MV-4-11 (cell line): Measurements from ENCODE around the gene SLCO4A1.

Experiments used
- DNase-seq: peaks from one replicate; lab custom pipeline; 2025; lab: John Stamatoyannopoulos, UW

SLCO4A1 gene

GRCh38 chr20:62642051-62642665 is at the start of gene SLCO4A1:
SLCO4A1 (plus strand) TSS chr20:62642503; CDS start chr20:62656455, 13,952 bp downstream.
- peak; percentile 74 for DNase-seq

GRCh38 chr20:62592506-62593177 is 49.7 kb upstream of the SLCO4A1 start:
- DNase-seq = no peak

- no peak for DNase-seq
Measured at GRCh38 chr20:62593616-62594015, 48.7 kb upstream of the SLCO4A1 start.

GRCh38 chr20:62595069-62595468 is 47.2 kb upstream of the SLCO4A1 start:
- no peak for DNase-seq

GRCh38 chr20:62595491-62595890 is 46.8 kb upstream of the SLCO4A1 start:
- no peak for DNase-seq

GRCh38 chr20:62596486-62596885 is 45.8 kb upstream of the SLCO4A1 start:
- no peak for DNase-seq

GRCh38 chr20:62596921-62597320 is 45.4 kb upstream of the SLCO4A1 start:
- no peak for DNase-seq

- DNase-seq = no peak
Measured at GRCh38 chr20:62597416-62598115, 44.7 kb upstream of the SLCO4A1 start.

GRCh38 chr20:62598761-62599194 is 43.5 kb upstream of the SLCO4A1 start:
- DNase-seq = no peak

- DNase-seq = no peak
Measured at GRCh38 chr20:62599216-62600110, 42.8 kb upstream of the SLCO4A1 start.

GRCh38 chr20:62601172-62601571 is 41.1 kb upstream of the SLCO4A1 start:
- DNase-seq = no peak

- DNase-seq = no peak
Measured at GRCh38 chr20:62601714-62602113, 40.6 kb upstream of the SLCO4A1 start.

GRCh38 chr20:62602550-62602949 is 39.8 kb upstream of the SLCO4A1 start:
- peak; percentile 79 for DNase-seq

- peak; percentile 91 for DNase-seq
Measured at GRCh38 chr20:62603021-62603906, 39.0 kb upstream of the SLCO4A1 start.

- DNase-seq = no peak
Measured at GRCh38 chr20:62603907-62604785, 38.2 kb upstream of the SLCO4A1 start.

GRCh38 chr20:62604796-62605195 is 37.5 kb upstream of the SLCO4A1 start:
- DNase-seq = no peak

- no peak for DNase-seq
Measured at GRCh38 chr20:62605236-62605943, 36.9 kb upstream of the SLCO4A1 start.

GRCh38 chr20:62606016-62606415 is 36.3 kb upstream of the SLCO4A1 start:
- DNase-seq = peak; percentile 35

- DNase-seq = no peak
Measured at GRCh38 chr20:62606551-62607201, 35.6 kb upstream of the SLCO4A1 start.
